ENCODE measurements around the gene OR10H1. TPM values are rescaled to one million over a fixed set of nuclear protein-coding genes. Genes with fewer than 3 reads are reported as not detected.
A peak's percentile ranks its signal among the peaks of the same experiment; 100 is the strongest.
"Not testable (repeated sequence)": the region's sequence is repeated elsewhere in the genome, so short reads cannot be mapped to it uniquely, and the experiment has no call there.

Gene OR10H1
- total RNA-seq, 3 donors from 2014 or later: 0.06 to 0.07 (median 0.06) TPM

DNA sequence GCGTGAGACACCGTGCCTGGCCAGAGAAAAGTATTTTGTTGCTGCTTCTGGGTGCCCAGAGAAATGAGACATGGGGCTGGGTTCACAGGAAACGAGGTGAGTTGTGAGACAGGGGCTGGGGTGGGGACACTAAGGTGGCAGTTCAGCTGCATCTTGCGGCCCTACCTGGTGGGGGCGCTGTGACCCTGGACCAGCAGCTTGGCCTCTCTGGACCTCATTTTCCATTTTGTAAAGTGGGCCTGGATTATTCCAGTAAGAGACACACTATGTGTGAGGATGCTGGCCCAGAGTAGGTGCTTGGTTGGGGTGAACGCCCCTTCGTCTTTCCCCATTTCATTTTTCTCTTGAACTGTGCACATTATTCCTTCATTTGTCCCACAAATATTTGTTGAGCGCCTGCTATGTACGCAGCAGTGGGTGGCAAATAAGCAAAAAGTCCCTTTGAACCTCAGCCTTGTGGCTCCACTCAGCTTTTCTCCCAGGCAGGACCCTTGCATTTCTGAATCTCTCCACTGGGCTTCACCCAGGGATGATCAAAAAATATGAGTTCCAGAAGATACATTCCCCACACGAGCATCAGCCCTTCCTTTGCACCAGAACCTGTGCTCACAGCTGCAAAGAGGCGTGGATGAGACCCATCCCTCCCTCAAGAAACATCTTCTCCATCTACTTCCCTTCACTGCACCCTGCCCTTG lies 26.6 kb upstream of the OR10H1 start:
- Histone ChIP-seq H3K4me1 (ENCODE audit: low read depth) (peaks cover 3% of the 10 kb centered on the region), H3K36me3 (ENCODE audit: low read depth) (no peaks in the 10 kb centered on the region), H3K9me3 (no peaks in the 10 kb centered on the region), H3K4me3 (no peak overlapping the region)
- intact Hi-C loops (cut with DNase I, micrococcal nuclease): no loop called here
- DNase-seq: no peak
- TF ChIP-seq, protein P1, sequence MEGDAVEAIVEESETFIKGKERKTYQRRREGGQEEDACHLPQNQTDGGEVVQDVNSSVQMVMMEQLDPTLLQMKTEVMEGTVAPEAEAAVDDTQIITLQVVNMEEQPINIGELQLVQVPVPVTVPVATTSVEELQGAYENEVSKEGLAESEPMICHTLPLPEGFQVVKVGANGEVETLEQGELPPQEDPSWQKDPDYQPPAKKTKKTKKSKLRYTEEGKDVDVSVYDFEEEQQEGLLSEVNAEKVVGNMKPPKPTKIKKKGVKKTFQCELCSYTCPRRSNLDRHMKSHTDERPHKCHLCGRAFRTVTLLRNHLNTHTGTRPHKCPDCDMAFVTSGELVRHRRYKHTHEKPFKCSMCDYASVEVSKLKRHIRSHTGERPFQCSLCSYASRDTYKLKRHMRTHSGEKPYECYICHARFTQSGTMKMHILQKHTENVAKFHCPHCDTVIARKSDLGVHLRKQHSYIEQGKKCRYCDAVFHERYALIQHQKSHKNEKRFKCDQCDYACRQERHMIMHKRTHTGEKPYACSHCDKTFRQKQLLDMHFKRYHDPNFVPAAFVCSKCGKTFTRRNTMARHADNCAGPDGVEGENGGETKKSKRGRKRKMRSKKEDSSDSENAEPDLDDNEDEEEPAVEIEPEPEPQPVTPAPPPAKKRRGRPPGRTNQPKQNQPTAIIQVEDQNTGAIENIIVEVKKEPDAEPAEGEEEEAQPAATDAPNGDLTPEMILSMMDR (IDR thresholded peaks at IDR 0.05): no peak
- no peak for ATAC-seq

DNA sequence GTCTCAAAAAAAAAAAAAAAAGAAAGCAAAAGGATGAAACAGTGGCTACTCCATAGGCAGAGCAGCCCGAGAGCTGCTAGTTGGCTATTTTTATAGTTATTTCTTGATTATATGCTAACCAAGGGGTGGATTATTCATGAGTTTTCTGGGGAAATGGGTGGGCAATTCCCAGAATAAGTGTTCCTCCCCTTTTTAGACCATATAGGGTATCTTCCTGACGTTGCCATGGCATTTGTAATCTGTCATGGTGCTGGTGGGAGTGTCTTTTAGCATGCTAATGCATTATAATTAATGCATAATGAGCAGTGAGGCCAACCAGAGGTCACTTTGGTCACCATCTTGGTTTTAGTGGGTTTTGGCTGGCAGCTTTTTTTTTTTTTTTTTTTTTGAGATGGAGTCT lies 25.4 kb upstream of the OR10H1 start:
- Histone ChIP-seq H3K4me3 (no peak overlapping the region), H3K36me3 (ENCODE audit: low read depth) (no peaks in the 10 kb centered on the region), H3K4me1 (ENCODE audit: low read depth) (peaks cover 5% of the 10 kb centered on the region), H3K9me3 (no peaks in the 10 kb centered on the region)
- no peak for ATAC-seq
- DNase-seq: no peak
- intact Hi-C loops (cut with DNase I, micrococcal nuclease): no loop called here
- TF ChIP-seq, protein P1 (IDR thresholded peaks at IDR 0.05): no peak

DNA sequence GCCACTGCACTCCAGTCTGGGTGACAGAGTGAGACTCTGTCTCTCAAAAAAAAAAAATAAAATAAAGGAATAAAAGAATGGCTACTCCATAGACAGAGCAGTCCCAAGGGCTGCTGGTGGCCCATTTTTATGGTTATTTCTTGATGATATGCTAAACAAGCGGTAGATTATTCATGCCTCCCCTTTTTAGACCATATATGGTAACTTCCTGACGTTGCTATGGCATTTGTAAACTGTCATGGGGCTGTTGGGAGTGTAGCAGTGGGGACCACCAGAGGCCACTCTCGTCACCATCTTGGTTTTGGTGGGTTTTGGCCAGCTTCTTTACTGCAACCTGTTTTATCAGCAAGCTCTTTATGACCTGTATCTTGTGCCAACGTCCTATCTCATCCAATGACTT lies 24.4 kb upstream of the OR10H1 start:
- H3K4me3 ChIP-seq; H3K36me3 ChIP-seq (ENCODE audit: low read depth); H3K9me3 ChIP-seq; H3K4me1 ChIP-seq (ENCODE audit: low read depth); DNase-seq; ATAC-seq: not testable (repeated sequence)
- intact Hi-C loops (cut with DNase I, micrococcal nuclease): loop anchor here in 1 of 2 donors (5.0 kb wide), 1 partner anchor 347 kb away; the partner anchor contains the start of gene FAM32A

GRCh38 chr19:15838351-15838750 lies 22.9 kb upstream of the OR10H1 start:
- ATAC-seq (no peak), DNase-seq (no peak)
- no peaks in the 10 kb centered on the region for H3K9me3 ChIP-seq
- H3K4me3 ChIP-seq: no peak overlapping the region
- intact Hi-C loops (cut with DNase I, micrococcal nuclease): loop anchor here in 1 of 2 donors (5.0 kb wide), 1 partner anchor 349 kb away; the partner anchor contains the start of gene FAM32A
- H3K36me3 ChIP-seq (ENCODE audit: low read depth): no peaks in the 10 kb centered on the region
- TF ChIP-seq, protein P1 (IDR thresholded peaks at IDR 0.05): no peak
- H3K4me1 ChIP-seq (ENCODE audit: low read depth): peaks cover 9% of the 10 kb centered on the region

GRCh38 chr19:15837221-15837731 lies 21.8 kb upstream of the OR10H1 start:
- Histone ChIP-seq H3K9me3 (no peaks in the 10 kb centered on the region), H3K36me3 (ENCODE audit: low read depth) (no peaks in the 10 kb centered on the region), H3K4me1 (ENCODE audit: low read depth) (peaks cover 9% of the 10 kb centered on the region), H3K4me3 (peak overlapping the region; percentile 83)
- DNase-seq (peak in 1 of 3 donors; percentile 76), ATAC-seq (peak; percentile 48)
- intact Hi-C loops (cut with DNase I, micrococcal nuclease): loop anchor here in 1 of 2 donors (5.0 kb wide), 1 partner anchor 350 kb away; the partner anchor contains the start of gene FAM32A
- TF ChIP-seq, protein P1 (IDR thresholded peaks at IDR 0.05): no peak
